GM23248 (cell line): Measurements from ENCODE around the gene C20orf144.

Experiments
- EZH2 ChIP-seq: fragments of 200-600 bp; sonication (generic); IDR thresholded peaks from 2 replicates; pipeline ENCODE4 v1.6.1; 2018; ENCODE audit warnings: antibody characterized with exemption, mild to moderate bottlenecking; ENCODE audit not compliant: insufficient read depth, poor library complexity, severe bottlenecking
- EZH2phosphoT487 ChIP-seq: fragments of 200-600 bp; sonication (generic); IDR thresholded peaks from 2 replicates; pipeline ENCODE4 v1.6.1; 2018; ENCODE audit warnings: antibody characterized with exemption, moderate library complexity, mild to moderate bottlenecking, low read depth; ENCODE audit not compliant: insufficient read depth

- no peak for TF ChIP-seq EZH2
- TF ChIP-seq EZH2phosphoT487, result no peak
Measured at GRCh38 chr20:33655164-33655563, 7.0 kb upstream of the C20orf144 start.
